GM18870 (cell line): ENCODE results near the gene SMAD3.

Experiments
- ATAC-seq: cut with Tn5 transposase; IDR thresholded peaks from one replicate; pipeline ENCODE4 v1.9.1; 2021; ENCODE audit warnings: moderate library complexity; ENCODE audit not compliant: unreplicated experiment

Gene SMAD3

GRCh38 chr15:67194171-67195114 lies 129.0 kb downstream of the SMAD3 start:
- no peak for ATAC-seq

GRCh38 chr15:67195305-67195704 lies 129.9 kb downstream of the SMAD3 start:
- no peak for ATAC-seq

GRCh38 chr15:67196222-67196621 lies 130.8 kb downstream of the SMAD3 start:
- no peak for ATAC-seq

- ATAC-seq, result no peak
Measured at GRCh38 chr15:67196672-67197363, 131.4 kb downstream of the SMAD3 start.

GRCh38 chr15:67197364-67197695 lies 131.9 kb downstream of the SMAD3 start:
- no peak for ATAC-seq

GRCh38 chr15:67198157-67198754 lies 132.9 kb downstream of the SMAD3 start:
- ATAC-seq, result no peak

GRCh38 chr15:67199391-67199790 lies 134.0 kb downstream of the SMAD3 start:
- ATAC-seq, result no peak

GRCh38 chr15:67199881-67200763 lies 134.7 kb downstream of the SMAD3 start:
- ATAC-seq, result no peak

GRCh38 chr15:67201136-67201535 lies 135.7 kb downstream of the SMAD3 start:
- no peak for ATAC-seq

GRCh38 chr15:67202091-67202490 lies 136.7 kb downstream of the SMAD3 start:
- ATAC-seq, result no peak

- ATAC-seq, result no peak
Measured at GRCh38 chr15:67202991-67203390, 137.6 kb downstream of the SMAD3 start.

- no peak for ATAC-seq
Measured at GRCh38 chr15:67207555-67208207, 142.3 kb downstream of the SMAD3 start.

GRCh38 chr15:67208396-67208795 lies 143.0 kb downstream of the SMAD3 start:
- ATAC-seq, result no peak

- no peak for ATAC-seq
Measured at GRCh38 chr15:67210555-67211168, 145.3 kb downstream of the SMAD3 start.

- ATAC-seq, result no peak
Measured at GRCh38 chr15:67212684-67213367, 147.4 kb downstream of the SMAD3 start.

- ATAC-seq, result no peak
Measured at GRCh38 chr15:67215102-67215501, 149.7 kb downstream of the SMAD3 start.

GRCh38 chr15:67216859-67217258 lies 151.5 kb downstream of the SMAD3 start:
- ATAC-seq, result no peak

GRCh38 chr15:67218428-67218827 lies 153.0 kb downstream of the SMAD3 start:
- no peak for ATAC-seq

- ATAC-seq, result no peak
Measured at GRCh38 chr15:67219288-67219687, 153.9 kb downstream of the SMAD3 start.
